Endodermal cell (in vitro differentiated cells): Measurements from ENCODE around the gene EGLN3. TPM values are rescaled to one million over a fixed set of nuclear protein-coding genes. Genes with fewer than 3 reads are reported as not detected.

ENCODE experiments used
- DNase-seq: peaks from one replicate; pipeline ENCODE4 v3.0.0-alpha.2; 2017
- H3K27ac ChIP-seq: 2 replicates; pipeline ENCODE4 v1.5.1; 2013; ENCODE audit warnings: mild to moderate bottlenecking, low read depth, low read length, moderate library complexity
- H3K27me3 ChIP-seq: 2 replicates; pipeline ENCODE4 v1.6.1; 2013; ENCODE audit warnings: mild to moderate bottlenecking, low read length, moderate library complexity; ENCODE audit not compliant: insufficient read depth, control insufficient read depth, poor library complexity, severe bottlenecking
- H3K36me3 ChIP-seq: 2 replicates; pipeline ENCODE4 v1.7.0; 2013; ENCODE audit warnings: mild to moderate bottlenecking, low read length, moderate library complexity; ENCODE audit not compliant: control insufficient read depth, insufficient read depth
- H3K4me1 ChIP-seq: one replicate; pipeline ENCODE4 v1.7.0; 2013; ENCODE audit warnings: low read length; ENCODE audit not compliant: control insufficient read depth, insufficient read depth
- H3K4me3 ChIP-seq: 2 replicates; pipeline ENCODE4 v1.5.1; 2013; ENCODE audit warnings: mild to moderate bottlenecking, low read length, moderate library complexity
- H3K9ac ChIP-seq: 2 replicates; pipeline ENCODE4 v1.6.1; 2013; ENCODE audit warnings: mild to moderate bottlenecking, low read length, moderate library complexity; ENCODE audit not compliant: poor library complexity, severe bottlenecking; ENCODE audit errors: extremely low read depth
- H3K9me3 ChIP-seq: 2 replicates; pipeline ENCODE4 v1.6.1; 2013; ENCODE audit warnings: mild to moderate bottlenecking, low read length, moderate library complexity; ENCODE audit not compliant: control insufficient read depth
- H3K27ac Mint-ChIP-seq: 2 replicates; pipeline ENCODE4 v1.8.0; 2020; ENCODE audit warnings: mixed read lengths
- H3K27me3 Mint-ChIP-seq: 2 replicates; pipeline ENCODE4 v1.8.0; 2021; ENCODE audit warnings: mild to moderate bottlenecking, mixed read lengths; ENCODE audit not compliant: insufficient read depth
- H3K36me3 Mint-ChIP-seq: 2 replicates; pipeline ENCODE4 v1.8.0; 2020; ENCODE audit warnings: low read depth, mixed read lengths
- H3K4me1 Mint-ChIP-seq: 2 replicates; pipeline ENCODE4 v1.8.0; 2020; ENCODE audit warnings: mixed read lengths
- H3K4me3 Mint-ChIP-seq: 2 replicates; pipeline ENCODE4 v1.8.0; 2020; ENCODE audit warnings: mild to moderate bottlenecking, moderate library complexity, mixed read lengths
- H3K9me3 Mint-ChIP-seq: 2 replicates; pipeline ENCODE4 v1.8.0; 2020; ENCODE audit warnings: mild to moderate bottlenecking, mixed read lengths
- WGBS, 2 experiments: methylation state at CpG; one replicate each; pipeline versions ENCODE4 v1.1.5 to v1.1.7; 2013; ENCODE audit warnings: missing lambda C conversion rate in 2 of 2, mixed read lengths in 1 of 2; ENCODE audit not compliant: insufficient coverage in 1 of 2, insufficient read length in 1 of 2; 5-methylcytosine and 5-hydroxymethylcytosine counted together
- total RNA-seq, 2 donors: library from RNA; stranded (reverse); fragmentation: NEBNext Ultra II Directional in 1 of 2; extraction: Animal tissue kit (Norgen Biotek cat#: 25700) in 1 of 2; gene quantifications; 2 replicates in 1 of 2; 3 replicates in 1 of 2; pipeline ENCODE4 v1.2.1, GENCODE V29; 2021
- TF ChIP-seq, protein P1 (sequence below): fragments of 200-600 bp; sonication (generic); conservative IDR thresholded peaks from 2 replicates; pipeline ENCODE4 v1.5.0; 2021; ENCODE audit warnings: antibody characterized with exemption, mild to moderate bottlenecking

The EGLN3 gene
- total RNA-seq, 2 donors from 2014 or later, result 13.4 to 18.1 TPM

DNA sequence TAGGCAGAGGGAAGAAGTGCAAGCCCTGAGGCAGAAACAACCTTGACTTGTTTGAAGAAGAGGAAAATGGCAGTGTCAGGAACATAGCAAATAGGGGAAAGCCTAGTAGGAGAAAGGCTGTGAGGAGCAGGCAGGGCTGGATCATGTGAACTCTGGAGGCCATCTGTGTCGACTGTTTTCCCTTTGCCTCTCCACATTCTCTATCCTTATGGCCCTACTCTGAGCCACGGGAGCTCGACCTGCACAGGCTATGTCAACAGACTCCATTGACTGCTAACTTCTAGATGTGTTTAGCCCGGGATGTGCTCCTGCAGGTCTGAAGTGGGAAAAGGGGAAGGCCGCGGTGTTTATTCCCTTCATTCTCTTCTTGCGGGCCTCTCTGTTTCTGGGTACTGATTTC, 35.2 kb downstream of the EGLN3 start:
- H3K27ac ChIP-seq, result no peak overlapping the region
- no peaks in the 10 kb centered on the region for H3K36me3 Mint-ChIP-seq
- no peak overlapping the region for H3K27ac Mint-ChIP-seq
- H3K9me3 Mint-ChIP-seq, result no peaks in the 10 kb centered on the region
- H3K4me3 ChIP-seq, result no peak overlapping the region
- 83 to 91% methylated on average over 1 to 7 of the region's 7 CpGs for WGBS, 2 experiments
- peaks cover 23% of the 10 kb centered on the region for H3K4me1 Mint-ChIP-seq
- no peaks in the 10 kb centered on the region for H3K4me1 ChIP-seq
- H3K4me3 Mint-ChIP-seq, result no peak overlapping the region
- H3K27me3 Mint-ChIP-seq, result no peaks in the 10 kb centered on the region
- no peaks in the 10 kb centered on the region for H3K9me3 ChIP-seq
- TF ChIP-seq, protein P1, sequence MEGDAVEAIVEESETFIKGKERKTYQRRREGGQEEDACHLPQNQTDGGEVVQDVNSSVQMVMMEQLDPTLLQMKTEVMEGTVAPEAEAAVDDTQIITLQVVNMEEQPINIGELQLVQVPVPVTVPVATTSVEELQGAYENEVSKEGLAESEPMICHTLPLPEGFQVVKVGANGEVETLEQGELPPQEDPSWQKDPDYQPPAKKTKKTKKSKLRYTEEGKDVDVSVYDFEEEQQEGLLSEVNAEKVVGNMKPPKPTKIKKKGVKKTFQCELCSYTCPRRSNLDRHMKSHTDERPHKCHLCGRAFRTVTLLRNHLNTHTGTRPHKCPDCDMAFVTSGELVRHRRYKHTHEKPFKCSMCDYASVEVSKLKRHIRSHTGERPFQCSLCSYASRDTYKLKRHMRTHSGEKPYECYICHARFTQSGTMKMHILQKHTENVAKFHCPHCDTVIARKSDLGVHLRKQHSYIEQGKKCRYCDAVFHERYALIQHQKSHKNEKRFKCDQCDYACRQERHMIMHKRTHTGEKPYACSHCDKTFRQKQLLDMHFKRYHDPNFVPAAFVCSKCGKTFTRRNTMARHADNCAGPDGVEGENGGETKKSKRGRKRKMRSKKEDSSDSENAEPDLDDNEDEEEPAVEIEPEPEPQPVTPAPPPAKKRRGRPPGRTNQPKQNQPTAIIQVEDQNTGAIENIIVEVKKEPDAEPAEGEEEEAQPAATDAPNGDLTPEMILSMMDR, result no peak
- no peak for DNase-seq
- no peaks in the 10 kb centered on the region for H3K27me3 ChIP-seq
- H3K36me3 ChIP-seq, result no peaks in the 10 kb centered on the region
- H3K9ac ChIP-seq, result no peak overlapping the region

- H3K4me3 ChIP-seq, result no peak overlapping the region
- no peaks in the 10 kb centered on the region for H3K4me1 ChIP-seq
- no peaks in the 10 kb centered on the region for H3K27me3 Mint-ChIP-seq
- H3K36me3 ChIP-seq, result no peaks in the 10 kb centered on the region
- no peaks in the 10 kb centered on the region for H3K9me3 ChIP-seq
- H3K27ac Mint-ChIP-seq, result no peak overlapping the region
- no peak overlapping the region for H3K4me3 Mint-ChIP-seq
- no peak overlapping the region for H3K27ac ChIP-seq
- no peaks in the 10 kb centered on the region for H3K27me3 ChIP-seq
- WGBS, 2 experiments, result 74 to 92% methylated on average over 3 to 5 of the region's 5 CpGs
- peak; percentile 73 for DNase-seq
- H3K9me3 Mint-ChIP-seq, result no peaks in the 10 kb centered on the region
- peaks cover 23% of the 10 kb centered on the region for H3K4me1 Mint-ChIP-seq
- TF ChIP-seq, protein P1, result no peak
- H3K36me3 Mint-ChIP-seq, result no peaks in the 10 kb centered on the region
- no peak overlapping the region for H3K9ac ChIP-seq
Observed at GRCh38 chr14:33914676-33915516, 36.0 kb downstream of the EGLN3 start.

GRCh38 chr14:33911046-33911445, 39.8 kb downstream of the EGLN3 start:
- H3K36me3 Mint-ChIP-seq, result no peaks in the 10 kb centered on the region
- Histone ChIP-seq H3K9ac (no peak overlapping the region), H3K27me3 (no peaks in the 10 kb centered on the region), H3K36me3 (no peaks in the 10 kb centered on the region), H3K4me1 (no peaks in the 10 kb centered on the region), H3K4me3 (no peak overlapping the region), H3K27ac (no peak overlapping the region), H3K9me3 (no peaks in the 10 kb centered on the region)
- WGBS, 2 experiments, result 82 to 96% methylated on average over 3 to 6 of the region's 6 CpGs
- no peak overlapping the region for H3K27ac Mint-ChIP-seq
- no peak for DNase-seq
- no peaks in the 10 kb centered on the region for H3K9me3 Mint-ChIP-seq
- H3K4me1 Mint-ChIP-seq, result peaks cover 4% of the 10 kb centered on the region
- H3K27me3 Mint-ChIP-seq, result no peaks in the 10 kb centered on the region
- H3K4me3 Mint-ChIP-seq, result no peak overlapping the region
- TF ChIP-seq, protein P1, result no peak
